HepG2 (cell line): Measurements from ENCODE around the gene CBLC. TPM values are rescaled to one million over a fixed set of nuclear protein-coding genes. Genes with fewer than 3 reads are reported as not detected.

ENCODE experiments used
- FOXA3 ChIP-seq: IDR thresholded peaks from 2 replicates; pipeline ENCODE4 v1.6.1; 2016; ENCODE audit warnings: missing genetic modification reagents, missing compliant biosample characterization
- MAF1 ChIP-seq: sonication (generic); formaldehyde crosslinking; IDR thresholded peaks from 2 replicates; pipeline ENCODE4 v1.5.0; 2020; ENCODE audit warnings: missing genetic modification reagents, borderline replicate concordance
- NFE2L1 ChIP-seq: sonication (generic); formaldehyde crosslinking; IDR thresholded peaks from 2 replicates; pipeline ENCODE4 v1.4.0; 2020; ENCODE audit warnings: missing genetic modification reagents, mild to moderate bottlenecking, borderline replicate concordance
- NFKB2 ChIP-seq: sonication (generic); formaldehyde crosslinking; IDR thresholded peaks from 2 replicates; pipeline ENCODE4 v1.4.0; 2020; ENCODE audit warnings: missing genetic modification reagents, borderline replicate concordance
- NR3C1 ChIP-seq: sonication (generic); formaldehyde crosslinking; IDR thresholded peaks from 2 replicates; pipeline ENCODE4 v1.4.0; 2020; ENCODE audit warnings: missing genetic modification reagents
- POLR2A ChIP-seq, 2 experiments: IDR thresholded peaks; 2 replicates each; pipeline ENCODE4 v1.6.1; 2011; ENCODE audit warnings: low read depth in 2 of 2, low read length in 2 of 2, mild to moderate bottlenecking in 1 of 2, moderate library complexity in 1 of 2; ENCODE audit not compliant: insufficient read depth in 1 of 2
- PRDM15 ChIP-seq: sonication (generic); formaldehyde crosslinking; IDR thresholded peaks from 2 replicates; pipeline ENCODE4 v1.4.0; 2020; ENCODE audit warnings: missing genetic modification reagents
- RXRA ChIP-seq: sonication (generic); formaldehyde crosslinking; IDR thresholded peaks from 2 replicates; pipeline ENCODE4 v1.5.1; 2020; ENCODE audit warnings: missing genetic modification reagents
- SAP130 ChIP-seq: IDR thresholded peaks from 2 replicates; pipeline ENCODE4 v1.6.1; 2016; ENCODE audit warnings: low read depth
- SMYD3 ChIP-seq: sonication (generic); formaldehyde crosslinking; IDR thresholded peaks from 2 replicates; pipeline ENCODE4 v1.8.1; 2023; ENCODE audit warnings: mild to moderate bottlenecking, missing genetic modification reagents
- SRSF1 ChIP-seq: fragments of 200-400 bp; formaldehyde crosslinking; optimal IDR thresholded peaks from 2 replicates; pipeline ENCODE3; 2017; ENCODE audit warnings: mild to moderate bottlenecking, low read depth, low read length, moderate library complexity
- SYNCRIP ChIP-seq: fragments of 200-400 bp; formaldehyde crosslinking; IDR thresholded peaks from 2 replicates; pipeline ENCODE4 v1.6.1; 2018; ENCODE audit warnings: mild to moderate bottlenecking, low read depth, low read length; ENCODE audit not compliant: insufficient read depth
- TBX2 ChIP-seq: sonication (generic); formaldehyde crosslinking; IDR thresholded peaks from 2 replicates; pipeline ENCODE4 v1.5.0; 2020; ENCODE audit warnings: missing genetic modification reagents, mild to moderate bottlenecking, borderline replicate concordance
- WIZ ChIP-seq: sonication (generic); formaldehyde crosslinking; IDR thresholded peaks from 2 replicates; pipeline ENCODE4 v1.5.1; 2020; ENCODE audit warnings: mild to moderate bottlenecking, missing genetic modification reagents
- ZMYM3 ChIP-seq: sonication (generic); formaldehyde crosslinking; IDR thresholded peaks from 2 replicates; pipeline ENCODE4 v1.5.1; 2020; ENCODE audit warnings: mild to moderate bottlenecking, missing genetic modification reagents
- ZNF20 ChIP-seq: sonication (generic); formaldehyde crosslinking; IDR thresholded peaks from 2 replicates; pipeline ENCODE4 v1.4.0; 2020; ENCODE audit warnings: mild to moderate bottlenecking, moderate library complexity, missing genetic modification reagents
- ZNF317 ChIP-seq: sonication (generic); formaldehyde crosslinking; IDR thresholded peaks from 2 replicates; pipeline ENCODE4 v1.5.0; 2020; ENCODE audit warnings: mild to moderate bottlenecking, missing genetic modification reagents
- ZNF335 ChIP-seq: sonication (generic); formaldehyde crosslinking; IDR thresholded peaks from 2 replicates; pipeline ENCODE4 v1.4.0; 2020; ENCODE audit warnings: missing genetic modification reagents
- ZNF510 ChIP-seq: sonication (generic); formaldehyde crosslinking; IDR thresholded peaks from 2 replicates; pipeline ENCODE4 v1.4.0; 2020; ENCODE audit warnings: low read depth, mild to moderate bottlenecking, missing genetic modification reagents
- ZNF720 ChIP-seq: sonication (generic); formaldehyde crosslinking; IDR thresholded peaks from 2 replicates; pipeline ENCODE4 v1.4.0; 2020; ENCODE audit warnings: missing genetic modification reagents
- ZSCAN22 ChIP-seq: sonication (generic); formaldehyde crosslinking; IDR thresholded peaks from 2 replicates; pipeline ENCODE4 v1.4.0; 2020; ENCODE audit warnings: mild to moderate bottlenecking, missing genetic modification reagents
- polyA plus RNA-seq, 8 experiments: library from polyadenylated mRNA; depleted of rRNA in 3 of 8; stranded (reverse) in 7 of 8; unstranded in 1 of 8; fragments of >200 nt; fragmentation: Illumina TruSeq in 4 of 8; extraction: Trizol in 4 of 8; gene quantifications; 2 replicates each; pipeline versions ENCODE4 v1.2.1 to v1.2.3, GENCODE V29; 2011 to 2016; ENCODE audit warnings: low read depth in 4 of 8, missing spikeins in 1 of 8, mixed read lengths in 1 of 8; ENCODE audit not compliant: insufficient read depth in 1 of 8
- total RNA-seq, 5 experiments: library from RNA; depleted of rRNA; stranded (reverse); fragments of >200 nt; fragmentation: Illumina TruSeq; extraction: Trizol; gene quantifications; 2 replicates each; pipeline ENCODE4 v1.2.3, GENCODE V29; 2016; ENCODE audit warnings: low read depth in 1 of 5
- TF ChIP-seq, protein P1 (sequence below): sonication (generic); formaldehyde crosslinking; IDR thresholded peaks from 2 replicates; pipeline ENCODE4 v1.4.0; 2020; ENCODE audit warnings: low read depth, mild to moderate bottlenecking, missing genetic modification reagents
- TF ChIP-seq, protein P2 (sequence below), 2 experiments: sonication (generic) in 1 of 2; formaldehyde crosslinking in 1 of 2; IDR thresholded peaks; 2 replicates each; pipeline versions ENCODE4 v1.4.0 to v1.6.1; 2016 to 2020; ENCODE audit warnings: borderline replicate concordance in 1 of 2, low read depth in 1 of 2, mild to moderate bottlenecking in 1 of 2, missing genetic modification reagents in 1 of 2

CBLC gene
- total and polyA plus RNA-seq, 2 of the 13 experiments (the other 11 are each of a cell fraction or from before 2014, with no cell fraction given) = 1.8 to 2.6 TPM

DNA sequence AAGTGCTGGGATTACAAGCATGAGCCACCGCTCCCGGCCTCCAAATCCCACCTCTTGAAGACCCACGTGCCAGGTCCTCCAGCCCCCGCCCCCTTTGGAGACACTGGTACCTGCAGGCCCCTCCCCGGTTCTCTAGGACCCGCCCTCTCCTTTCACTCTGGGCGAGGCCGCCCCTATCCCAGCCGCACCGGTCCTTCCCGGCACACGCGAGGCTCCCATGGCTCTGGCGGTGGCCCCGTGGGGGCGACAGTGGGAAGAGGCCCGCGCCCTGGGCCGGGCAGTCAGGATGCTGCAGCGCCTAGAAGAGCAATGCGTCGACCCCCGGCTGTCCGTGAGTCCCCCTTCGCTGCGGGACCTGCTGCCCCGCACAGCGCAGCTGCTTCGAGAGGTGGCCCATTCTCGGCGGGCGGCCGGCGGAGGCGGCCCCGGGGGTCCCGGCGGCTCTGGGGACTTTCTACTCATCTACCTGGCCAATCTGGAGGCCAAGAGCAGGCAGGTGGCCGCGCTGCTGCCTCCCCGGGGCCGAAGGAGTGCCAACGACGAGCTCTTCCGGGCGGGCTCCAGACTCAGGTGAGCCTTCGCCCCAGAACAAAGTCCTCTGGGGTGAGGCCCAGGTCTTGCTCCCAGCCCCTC is at the start of gene CBLC (continued):
- no peak for TF ChIP-seq ZNF335 (CRISPR knock-in tag)
- TF ChIP-seq PRDM15 (CRISPR knock-in tag) = no peak
- TF ChIP-seq TBX2 = peak; percentile 50; the same call in 1 of the 2 replicates
- no peak for TF ChIP-seq WIZ (CRISPR knock-in tag)
- TF ChIP-seq ZNF20 = no peak
- TF ChIP-seq NR3C1 (CRISPR knock-in tag) = no peak
- no peak for TF ChIP-seq ZNF510 (CRISPR knock-in tag)
- TF ChIP-seq RXRA (CRISPR knock-in tag) = 0 out of 2 replicates have a peak, but pooled peaks have one; percentile 13
- no peak for TF ChIP-seq NFKB2 (CRISPR knock-in tag)
- TF ChIP-seq, protein P1, sequence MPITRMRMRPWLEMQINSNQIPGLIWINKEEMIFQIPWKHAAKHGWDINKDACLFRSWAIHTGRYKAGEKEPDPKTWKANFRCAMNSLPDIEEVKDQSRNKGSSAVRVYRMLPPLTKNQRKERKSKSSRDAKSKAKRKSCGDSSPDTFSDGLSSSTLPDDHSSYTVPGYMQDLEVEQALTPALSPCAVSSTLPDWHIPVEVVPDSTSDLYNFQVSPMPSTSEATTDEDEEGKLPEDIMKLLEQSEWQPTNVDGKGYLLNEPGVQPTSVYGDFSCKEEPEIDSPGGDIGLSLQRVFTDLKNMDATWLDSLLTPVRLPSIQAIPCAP (CRISPR knock-in tag) = no peak
- no peak for TF ChIP-seq FOXA3 (CRISPR knock-in tag)
- 0 out of 4 replicates have a peak, but pooled peaks of 1 of the 2 experiments have one; percentile 8 for TF ChIP-seq POLR2A (IDR thresholded peaks at IDR 0.05; ENCODE audit: insufficient read depth in 1 of 2, low read depth in 2 of 2, low read length in 2 of 2)
- TF ChIP-seq SAP130 (CRISPR knock-in tag) = peak; percentile 57
- no peak for TF ChIP-seq NFE2L1 (CRISPR knock-in tag)
- TF ChIP-seq SRSF1 = no peak
- TF ChIP-seq MAF1 = no peak
- TF ChIP-seq, protein P2, sequence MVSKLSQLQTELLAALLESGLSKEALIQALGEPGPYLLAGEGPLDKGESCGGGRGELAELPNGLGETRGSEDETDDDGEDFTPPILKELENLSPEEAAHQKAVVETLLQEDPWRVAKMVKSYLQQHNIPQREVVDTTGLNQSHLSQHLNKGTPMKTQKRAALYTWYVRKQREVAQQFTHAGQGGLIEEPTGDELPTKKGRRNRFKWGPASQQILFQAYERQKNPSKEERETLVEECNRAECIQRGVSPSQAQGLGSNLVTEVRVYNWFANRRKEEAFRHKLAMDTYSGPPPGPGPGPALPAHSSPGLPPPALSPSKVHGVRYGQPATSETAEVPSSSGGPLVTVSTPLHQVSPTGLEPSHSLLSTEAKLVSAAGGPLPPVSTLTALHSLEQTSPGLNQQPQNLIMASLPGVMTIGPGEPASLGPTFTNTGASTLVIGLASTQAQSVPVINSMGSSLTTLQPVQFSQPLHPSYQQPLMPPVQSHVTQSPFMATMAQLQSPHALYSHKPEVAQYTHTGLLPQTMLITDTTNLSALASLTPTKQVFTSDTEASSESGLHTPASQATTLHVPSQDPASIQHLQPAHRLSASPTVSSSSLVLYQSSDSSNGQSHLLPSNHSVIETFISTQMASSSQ (IDR thresholded peaks at IDR 0.05; ENCODE audit: low read depth) = no peak
- TF ChIP-seq, protein P2 (CRISPR knock-in tag; IDR thresholded peaks at IDR 0.05; ENCODE audit: borderline replicate concordance) = 0 out of 2 replicates have a peak, but pooled peaks have one; percentile 4
- TF ChIP-seq SYNCRIP = no peak
- no peak for TF ChIP-seq SMYD3
- peak; percentile 47 for TF ChIP-seq ZMYM3 (CRISPR knock-in tag)
- TF ChIP-seq ZSCAN22 (CRISPR knock-in tag) = peak; percentile 91
- no peak for TF ChIP-seq ZNF720 (CRISPR knock-in tag)
- TF ChIP-seq ZNF317 = no peak
